Suppressor macrophage treated with lipopolysaccharide for 4 hours (primary cell): Measurements from ENCODE around the gene UFD1.

Experiments
- DNase-seq: peaks from one replicate; pipeline ENCODE4 v3.0.0-alpha.2; 2020

The UFD1 gene

GRCh38 chr22:19494676-19495173 is 15.7 kb upstream of the UFD1 start:
- DNase-seq = no peak

DNA sequence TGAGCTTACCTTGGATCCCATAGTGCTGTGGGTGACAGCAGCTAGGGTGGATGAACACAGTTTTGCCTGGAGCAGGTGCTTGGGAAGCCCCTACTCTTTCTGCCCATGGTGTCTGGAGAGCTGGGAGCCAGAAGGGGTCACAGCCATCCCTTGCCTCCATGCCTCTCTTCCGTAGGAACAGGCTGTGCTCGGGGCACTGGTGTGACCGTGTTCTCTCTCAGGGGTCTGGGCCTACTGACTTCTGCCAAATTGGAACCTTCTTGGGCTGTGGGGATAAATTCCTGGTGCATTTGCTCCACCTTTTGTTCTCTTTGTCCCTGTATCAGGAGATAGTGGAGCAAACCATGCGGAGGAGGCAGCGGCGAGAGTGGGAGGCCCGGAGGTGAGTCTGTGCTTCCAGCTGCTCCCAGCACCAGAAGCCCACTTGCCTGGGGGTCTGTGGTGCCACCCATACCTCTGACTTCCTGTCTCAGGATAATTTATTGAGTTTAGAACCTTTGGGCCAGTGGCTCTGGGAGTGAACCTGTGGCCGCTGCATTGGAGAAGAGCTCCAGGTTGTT is 15.1 kb upstream of the UFD1 start:
- no peak for DNase-seq

DNA sequence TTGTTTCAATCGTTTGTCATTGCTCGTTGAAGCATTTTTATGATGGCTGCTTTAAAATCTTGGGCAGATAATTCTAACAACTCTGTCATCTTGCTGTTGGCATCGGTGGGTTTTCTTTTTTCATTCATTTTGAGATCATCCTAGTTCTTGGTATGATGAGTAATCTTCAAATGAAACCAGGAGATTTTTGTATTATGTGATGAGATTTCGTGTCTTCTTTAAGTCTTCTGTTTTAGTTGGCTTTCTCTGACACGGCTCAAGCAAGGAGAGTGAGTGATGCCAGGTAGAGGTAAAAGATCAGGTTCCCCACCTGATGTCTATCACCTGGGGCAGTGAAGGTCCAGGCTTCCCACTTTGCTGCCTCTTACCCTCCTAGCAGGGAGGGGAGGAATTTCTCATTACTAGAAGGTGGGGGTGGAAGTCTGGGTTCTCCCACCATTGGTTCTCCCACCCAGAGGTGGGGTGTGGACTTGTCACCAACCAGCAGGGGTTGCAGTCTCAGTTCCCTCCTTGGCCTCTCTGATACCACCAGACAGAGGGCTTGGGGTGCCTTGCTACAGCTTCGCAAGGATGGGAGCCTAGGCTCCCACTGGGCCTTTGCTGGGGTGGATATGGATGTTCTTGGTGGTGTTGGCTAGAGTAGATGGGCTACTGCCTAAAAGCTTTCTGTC is 13.6 kb upstream of the UFD1 start:
- DNase-seq = no peak

DNA sequence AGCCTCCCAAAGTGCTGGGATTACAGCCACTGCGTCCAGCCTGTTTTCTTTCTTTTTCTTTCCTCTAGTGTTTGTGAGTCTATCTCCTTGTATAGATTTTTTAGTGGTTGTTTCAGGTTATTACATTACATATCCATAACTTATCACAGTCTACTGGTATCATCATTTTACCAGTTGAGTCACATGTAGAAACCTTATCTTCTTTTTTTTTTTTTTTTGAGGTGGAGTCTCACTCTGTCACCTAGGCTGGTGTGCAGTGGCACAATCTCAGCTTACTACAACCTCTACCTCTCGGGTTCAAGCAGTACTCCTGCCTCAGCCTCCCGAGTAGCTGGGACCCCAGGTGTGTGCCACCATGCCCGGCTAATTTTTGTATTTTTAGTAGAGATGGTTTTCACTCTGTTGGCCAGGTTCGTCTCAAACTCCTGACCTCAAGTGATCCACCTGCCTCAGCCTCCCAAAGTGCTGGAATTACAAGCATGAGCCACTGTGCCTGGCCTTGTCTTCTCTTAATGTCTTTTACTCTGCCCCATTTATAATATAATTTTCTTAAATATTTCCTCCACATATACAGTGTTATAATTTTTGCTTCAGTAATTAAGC is 11.7 kb upstream of the UFD1 start:
- no peak for DNase-seq

GRCh38 chr22:19488884-19489843 is 10.2 kb upstream of the UFD1 start:
- peak; percentile 13 for DNase-seq

GRCh38 chr22:19488285-19488684 is 9.3 kb upstream of the UFD1 start:
- no peak for DNase-seq

- DNase-seq = no peak
These were observed 4.7 kb upstream of the UFD1 start for GRCh38 chr22:19483481-19484244.

GRCh38 chr22:19482297-19482696 is 3.3 kb upstream of the UFD1 start:
- no peak for DNase-seq

- DNase-seq = no peak
These were observed 1.8 kb upstream of the UFD1 start for GRCh38 chr22:19480789-19481188.

DNA sequence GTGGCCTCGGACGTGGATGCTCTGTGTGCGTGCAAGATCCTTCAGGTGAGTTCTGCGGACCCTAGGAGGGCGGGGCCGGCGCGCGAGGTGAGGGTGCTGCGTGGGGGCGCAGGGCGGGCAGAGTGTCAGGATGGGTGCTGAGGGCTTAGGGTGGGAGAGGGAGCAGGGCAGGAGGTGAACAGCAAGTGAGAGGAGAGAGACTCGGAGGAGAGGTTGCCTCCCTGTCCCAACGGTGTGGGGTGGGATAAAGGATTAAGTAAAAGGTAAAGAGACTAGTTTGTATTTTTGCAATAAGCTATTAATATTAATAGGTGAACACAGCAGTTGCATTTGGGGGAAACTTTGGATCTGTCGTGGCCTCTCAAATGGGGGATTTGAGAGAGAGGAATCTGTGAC is 1.2 kb upstream of the UFD1 start:
- no peak for DNase-seq

DNA sequence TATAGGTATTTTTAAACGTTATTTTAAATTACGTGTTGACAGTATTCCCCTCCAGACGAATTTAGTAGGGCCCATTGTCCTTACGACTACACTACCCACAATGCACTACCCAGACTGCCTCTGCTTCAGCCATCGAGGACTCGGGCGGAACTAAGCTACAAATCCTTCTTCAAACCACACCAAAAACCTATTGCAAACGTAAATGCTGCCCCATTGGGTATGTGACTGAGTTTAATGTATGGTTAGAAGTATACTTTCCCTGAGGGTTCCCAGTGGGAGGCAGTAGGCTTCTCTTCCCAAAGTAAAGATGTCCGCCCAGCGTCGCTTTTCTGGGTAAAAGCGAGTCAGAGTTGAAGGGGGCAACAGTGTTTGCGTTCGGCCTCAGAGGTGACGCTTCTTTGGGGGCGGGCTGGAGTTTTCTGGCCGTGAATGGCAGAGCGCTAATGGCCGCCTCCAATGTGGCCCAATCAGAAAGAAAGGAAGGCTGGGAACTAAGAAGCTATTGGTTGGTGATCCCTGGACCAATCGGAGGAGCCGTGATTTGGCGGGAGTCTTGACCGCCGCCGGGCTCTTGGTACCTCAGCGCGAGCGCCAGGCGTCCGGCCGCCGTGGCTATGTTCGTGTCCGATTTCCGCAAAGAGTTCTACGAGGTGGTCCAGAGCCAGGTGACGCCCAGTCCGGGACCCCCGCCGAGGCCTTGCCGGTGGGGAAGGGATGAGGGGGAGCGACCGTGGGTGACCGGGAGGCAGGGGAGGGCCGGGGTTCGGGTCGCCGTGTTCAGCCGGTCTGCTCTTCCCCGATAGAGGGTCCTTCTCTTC is 571 bp upstream of the UFD1 start, which contains the start of gene CDC45:
TSS of gene CDC45 (plus strand) at position 566 of the 818 bp plus-strand sequence. CDS start at position 615, 49 bp downstream.
- DNase-seq = peak; percentile 98

GRCh38 chr22:19478045-19478900 is 720 bp downstream of the UFD1 start:
- DNase-seq = peak; percentile 9

DNA sequence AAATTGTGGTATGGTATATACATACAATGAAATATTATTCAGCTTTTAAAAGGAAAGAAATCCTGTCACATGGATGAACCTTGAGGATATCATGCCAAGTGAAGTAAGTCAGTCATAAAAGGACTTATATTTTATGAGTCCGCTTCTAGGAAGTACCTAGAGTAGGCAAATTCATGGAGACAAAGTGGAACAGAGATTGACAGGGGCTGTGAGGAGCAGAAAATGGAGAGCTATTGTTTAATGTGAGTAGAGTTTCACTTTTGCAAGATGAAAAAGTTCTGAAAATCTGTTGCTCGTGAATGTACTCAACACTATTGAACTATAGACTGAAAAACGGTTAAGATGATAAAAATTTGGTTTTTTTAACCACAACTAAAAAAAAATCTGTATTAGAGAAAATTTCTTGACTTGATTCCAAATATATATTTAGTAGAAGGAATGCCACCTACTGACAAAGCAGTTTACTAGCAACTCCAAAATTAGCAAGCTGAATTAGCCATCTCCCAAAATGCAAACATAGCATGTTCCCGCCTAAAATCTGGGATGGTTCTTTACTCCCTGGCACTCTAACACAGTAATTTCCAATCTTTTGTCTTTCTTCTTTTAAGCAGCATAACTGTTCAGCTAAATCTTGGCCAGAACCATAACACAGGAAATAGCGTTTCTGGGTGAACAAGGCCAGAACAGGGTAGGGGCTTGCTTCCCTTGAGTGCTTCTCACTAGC is 1.5 kb downstream of the UFD1 start:
- DNase-seq = no peak

DNA sequence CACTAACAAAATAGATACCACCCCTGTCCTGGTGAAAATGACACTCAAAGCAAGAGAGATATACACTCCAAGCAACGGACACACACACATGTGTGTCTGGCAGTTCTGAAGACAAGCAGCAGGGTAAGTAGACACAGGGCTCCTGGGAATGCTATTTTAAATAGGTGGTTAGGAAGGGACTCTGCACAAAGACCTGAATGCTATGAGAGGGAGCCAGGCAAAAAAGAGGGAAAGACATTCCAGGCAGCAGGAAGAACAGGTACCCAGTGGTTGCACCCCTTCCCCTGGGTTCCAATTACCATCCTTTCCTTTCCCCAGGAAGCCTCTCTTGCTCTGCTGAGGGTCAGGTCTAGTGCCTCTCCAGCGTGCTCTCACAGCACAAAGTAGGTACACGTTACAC is 3.0 kb downstream of the UFD1 start:
- DNase-seq = no peak

GRCh38 chr22:19473578-19473977 is 5.4 kb downstream of the UFD1 start:
- DNase-seq = no peak

DNA sequence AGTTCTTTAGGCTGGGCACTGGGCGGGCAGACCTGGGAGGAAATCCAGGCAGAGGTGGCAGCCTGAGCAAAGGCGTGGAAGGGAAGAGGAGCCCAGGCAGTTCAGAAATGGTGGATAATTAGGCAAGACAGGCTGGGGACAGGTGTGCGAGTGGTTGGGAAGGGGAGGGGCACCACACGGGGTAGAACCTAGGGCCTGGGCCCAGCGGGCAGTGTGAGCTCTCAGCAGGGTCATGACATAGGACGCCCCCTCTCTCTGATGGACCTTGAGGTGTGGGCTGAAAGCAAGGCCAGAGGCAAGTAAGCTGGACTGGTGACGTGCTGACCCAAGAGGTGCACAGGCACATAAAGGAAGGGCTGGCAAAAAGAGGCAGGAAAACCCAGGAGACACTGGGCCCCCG is 6.8 kb downstream of the UFD1 start:
- no peak for DNase-seq

DNA sequence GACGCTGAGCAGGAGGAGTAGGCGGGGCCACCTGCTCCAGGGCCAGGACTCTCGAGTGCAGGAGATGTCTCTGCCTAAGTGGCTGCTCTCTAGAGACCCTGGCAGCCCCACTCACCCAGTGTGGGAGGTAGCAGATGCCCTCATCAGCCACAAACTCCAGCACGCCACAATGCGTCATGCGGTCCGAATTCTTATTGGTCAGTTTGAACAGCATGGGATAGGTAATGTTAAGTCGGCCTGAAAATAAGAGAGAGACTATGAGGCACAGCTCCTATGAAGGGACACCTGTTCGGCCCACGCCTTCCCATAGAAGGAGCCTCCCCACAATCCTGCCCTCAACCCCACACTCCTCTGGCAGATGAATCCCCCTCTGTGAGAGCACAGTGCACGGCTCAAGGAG is 7.4 kb downstream of the UFD1 start:
- no peak for DNase-seq

GRCh38 chr22:19470010-19470409 is 9.0 kb downstream of the UFD1 start:
- DNase-seq = no peak

- no peak for DNase-seq
These were observed 9.6 kb downstream of the UFD1 start for GRCh38 chr22:19469421-19469820.

- DNase-seq = no peak
These were observed 11.1 kb downstream of the UFD1 start for GRCh38 chr22:19467912-19468311.
